AG04450 (cell line): ENCODE measurements around the gene ZDHHC9. TPM values are rescaled to one million over a fixed set of nuclear protein-coding genes. Genes with fewer than 3 reads are reported as not detected.

Source experiments
- CTCF ChIA-PET: fragments of 300-600, 350-600 bp; formaldehyde crosslinking; extraction: SDS; loops from one replicate; lab custom pipeline; 2022; ENCODE audit warnings: antibody characterized with exemption, inconsistent platforms; lab: Charles Lee
- POLR2A ChIA-PET: fragments of 350-600 bp; formaldehyde crosslinking; extraction: SDS; loops from one replicate; lab custom pipeline; 2021; ENCODE audit warnings: antibody characterized with exemption, inconsistent platforms; lab: Yijun Ruan, JAX
- DNase-seq: peaks from one replicate; pipeline ENCODE4 v3.0.0-alpha.2; 2011; ENCODE audit warnings: low read depth, low spot score
- H3K27ac ChIP-seq: one replicate; pipeline ENCODE4 v1.5.1; 2012; ENCODE audit warnings: low read depth, low read length, control low read depth
- H3K27me3 ChIP-seq: one replicate; pipeline ENCODE4 v1.6.0; 2012; ENCODE audit warnings: low read length; ENCODE audit not compliant: control insufficient read depth, insufficient read depth
- H3K4me3 ChIP-seq: 2 replicates; pipeline ENCODE4 v1.5.1; 2011; ENCODE audit warnings: mild to moderate bottlenecking, low read depth, low read length, control low read depth
- H3K9me3 ChIP-seq: 2 replicates; pipeline ENCODE4 v1.5.1; 2012; ENCODE audit warnings: low read length; ENCODE audit not compliant: control insufficient read depth, insufficient read depth
- CTCF ChIP-seq: IDR thresholded peaks from 2 replicates; pipeline ENCODE4 v1.5.1; 2011; ENCODE audit warnings: low read depth, low read length, control low read depth, inconsistent platforms
- polyA plus RNA-seq: library from polyadenylated mRNA; depleted of rRNA; stranded (reverse); fragments of >200 nt; gene quantifications from 2 replicates; pipeline ENCODE4 v1.2.3, GENCODE V29; 2011

Gene ZDHHC9
- polyA plus RNA-seq, 1 experiment: 46.0 TPM

- Histone ChIP-seq H3K27me3 (no peaks in the 10 kb centered on the region), H3K9me3 (no peaks in the 10 kb centered on the region), H3K4me3 (no peak overlapping the region), H3K27ac (no peak overlapping the region)
- ChIA-PET POLR2A (no interaction called here), CTCF (no interaction called here)
- no peak for DNase-seq
- no peak for TF ChIP-seq CTCF
These were observed 50.0 kb downstream of the ZDHHC9 start for GRCh38 chrX:129793604-129794191.

DNA sequence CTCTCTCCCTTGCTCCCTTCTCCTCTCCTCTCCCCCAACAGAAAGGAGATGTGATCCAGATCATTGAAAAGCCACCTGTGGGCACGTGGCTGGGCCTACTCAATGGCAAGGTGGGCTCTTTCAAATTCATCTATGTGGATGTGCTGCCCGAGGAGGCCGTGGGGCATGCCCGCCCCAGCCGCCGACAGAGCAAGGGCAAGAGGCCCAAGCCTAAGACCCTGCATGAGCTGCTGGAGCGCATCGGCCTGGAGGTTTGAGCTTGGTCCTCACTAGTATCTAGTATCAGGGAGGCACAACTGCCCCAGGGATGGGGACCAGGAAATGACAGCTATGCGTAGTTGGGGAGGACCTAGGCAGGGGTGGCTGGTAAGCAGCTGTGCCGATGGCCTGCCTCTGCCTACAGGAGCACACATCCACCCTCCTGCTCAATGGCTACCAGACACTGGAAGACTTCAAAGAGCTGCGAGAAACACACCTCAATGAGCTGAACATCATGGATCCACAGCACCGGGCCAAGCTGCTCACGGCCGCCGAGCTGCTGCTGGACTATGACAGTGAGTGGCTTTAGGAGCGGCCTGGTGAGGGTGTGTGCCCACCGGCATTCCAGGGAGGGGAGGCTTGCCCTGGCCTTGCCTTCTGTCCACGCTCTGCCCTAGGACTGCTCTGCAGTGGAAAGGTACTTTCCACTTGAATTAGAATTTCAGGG is 50.9 kb downstream of the ZDHHC9 start:
- ChIA-PET CTCF (no interaction called here), POLR2A (interaction anchor here (0.6 kb wide), 1 partner anchor 51 kb away, joined by 3 read pairs; the partner anchor contains the start of gene ZDHHC9)
- Histone ChIP-seq H3K27ac (no peak overlapping the region), H3K27me3 (no peaks in the 10 kb centered on the region), H3K9me3 (no peaks in the 10 kb centered on the region), H3K4me3 (no peak overlapping the region)
- no peak for DNase-seq
- no peak for TF ChIP-seq CTCF

DNA sequence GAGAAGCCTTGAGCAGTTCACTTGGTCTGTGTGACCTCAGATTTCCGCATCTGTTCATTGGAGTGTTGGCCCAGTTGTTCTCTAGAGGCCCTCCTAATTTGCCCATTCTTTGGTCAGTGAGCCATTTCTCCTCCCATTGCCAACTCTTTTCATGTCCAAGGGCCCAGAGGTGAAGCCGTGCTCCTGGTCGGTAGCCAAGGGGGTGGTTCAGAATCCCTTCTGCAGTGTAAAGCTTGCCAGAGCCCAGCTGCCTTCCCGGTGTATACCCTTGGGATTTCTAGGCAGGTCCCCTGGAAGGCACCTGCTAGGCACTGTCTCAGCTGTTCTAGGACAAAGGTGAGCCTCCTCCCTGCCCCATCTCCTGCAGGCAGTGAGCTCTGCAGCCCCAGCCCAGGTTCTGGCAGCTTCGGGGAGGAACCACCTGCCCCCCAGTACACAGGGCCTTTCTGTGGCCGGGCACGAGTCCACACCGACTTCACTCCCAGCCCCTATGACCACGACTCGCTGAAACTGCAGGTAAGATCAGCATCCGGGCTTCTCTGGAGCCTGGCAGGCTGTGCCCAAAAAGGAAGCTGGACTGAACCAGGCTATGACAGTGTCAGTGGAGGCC is 51.6 kb downstream of the ZDHHC9 start:
- POLR2A ChIA-PET: interaction anchor here (0.6 kb wide), 1 partner anchor 52 kb away, joined by 3 read pairs; the partner anchor contains the start of gene ZDHHC9
- DNase-seq: no peak
- no peak overlapping the region for H3K4me3 ChIP-seq
- H3K9me3 ChIP-seq: no peaks in the 10 kb centered on the region
- no peaks in the 10 kb centered on the region for H3K27me3 ChIP-seq
- CTCF ChIA-PET: no interaction called here
- no peak for TF ChIP-seq CTCF
- H3K27ac ChIP-seq: no peak overlapping the region

- Histone ChIP-seq H3K4me3 (no peak overlapping the region), H3K27ac (no peak overlapping the region), H3K9me3 (no peaks in the 10 kb centered on the region), H3K27me3 (no peaks in the 10 kb centered on the region)
- ChIA-PET CTCF (no interaction called here), POLR2A (no interaction called here)
- TF ChIP-seq CTCF: no peak
- no peak for DNase-seq
These were observed 52.4 kb downstream of the ZDHHC9 start for GRCh38 chrX:129791336-129791735.

DNA sequence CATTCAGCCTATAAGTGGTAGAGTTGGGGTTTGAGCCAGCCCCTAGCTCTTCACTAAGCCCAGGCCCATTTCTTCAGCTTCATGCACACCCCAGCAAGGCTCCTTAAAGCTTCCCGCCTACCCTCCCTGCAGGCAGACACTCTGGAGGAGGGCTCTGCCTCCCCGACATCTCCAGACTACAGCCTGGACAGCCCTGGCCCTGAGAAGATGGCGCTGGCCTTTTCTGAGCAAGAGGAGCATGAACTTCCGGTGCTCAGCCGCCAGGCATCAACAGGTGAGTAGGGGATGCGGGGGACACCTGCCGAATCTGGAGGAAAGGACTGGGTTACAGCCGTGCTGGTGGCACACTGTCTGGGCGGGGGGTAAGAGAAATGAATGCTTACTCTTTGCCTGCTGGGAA is 52.9 kb downstream of the ZDHHC9 start:
- H3K4me3 ChIP-seq: no peak overlapping the region
- no peaks in the 10 kb centered on the region for H3K9me3 ChIP-seq
- no peak overlapping the region for H3K27ac ChIP-seq
- ChIA-PET POLR2A (no interaction called here), CTCF (no interaction called here)
- no peaks in the 10 kb centered on the region for H3K27me3 ChIP-seq
- DNase-seq: no peak
- TF ChIP-seq CTCF: no peak
